Measurements from ENCODE around the gene RAP1GDS1.

- TF ChIP-seq POLR2AphosphoS5 (IDR thresholded peaks at IDR 0.05; ENCODE audit: low read depth, low read length): no peak
- no peak for TF ChIP-seq JUND (IDR thresholded peaks at IDR 0.05)
- no peak for TF ChIP-seq ATF3 (IDR thresholded peaks at IDR 0.05)
- no peak for TF ChIP-seq REST (IDR thresholded peaks at IDR 0.05; ENCODE audit: low read depth)
- no peak for TF ChIP-seq EZH2 (IDR thresholded peaks at IDR 0.05)
- TF ChIP-seq ZFX (IDR thresholded peaks at IDR 0.05): no peak
- TF ChIP-seq CTCF (IDR thresholded peaks at IDR 0.05 in 2 of 3, conservative IDR thresholded peaks at IDR 0.05 in 1 of 3; ENCODE audit: borderline replicate concordance in 1 of 3, insufficient read depth in 1 of 3, low read depth in 2 of 3, low read length in 2 of 3): no peak
- no peak for TF ChIP-seq EZH2phosphoT487 (IDR thresholded peaks at IDR 0.05; ENCODE audit: borderline replicate concordance)
- no peak for TF ChIP-seq POLR2A (IDR thresholded peaks at IDR 0.05; ENCODE audit: borderline replicate concordance, extremely low read depth, insufficient read depth, insufficient read length)
- TF ChIP-seq ZNF274 (IDR thresholded peaks at IDR 0.05; ENCODE audit: low read depth, low read length): no peak
- no peak for TF ChIP-seq CEBPB (IDR thresholded peaks at IDR 0.05; ENCODE audit: low read depth)
- TF ChIP-seq EGR1 (IDR thresholded peaks at IDR 0.05; ENCODE audit: low read depth): no peak
Measured at GRCh38 chr4:98416844-98417243, 155.7 kb downstream of the RAP1GDS1 start.
